GM21737 (cell line): ENCODE measurements around the gene SIM1.

Source experiments
- ATAC-seq: cut with Tn5 transposase; IDR thresholded peaks from one replicate; pipeline ENCODE4 v1.9.1; 2021; ENCODE audit warnings: mild to moderate bottlenecking, moderate library complexity; ENCODE audit not compliant: unreplicated experiment

SIM1 gene

DNA sequence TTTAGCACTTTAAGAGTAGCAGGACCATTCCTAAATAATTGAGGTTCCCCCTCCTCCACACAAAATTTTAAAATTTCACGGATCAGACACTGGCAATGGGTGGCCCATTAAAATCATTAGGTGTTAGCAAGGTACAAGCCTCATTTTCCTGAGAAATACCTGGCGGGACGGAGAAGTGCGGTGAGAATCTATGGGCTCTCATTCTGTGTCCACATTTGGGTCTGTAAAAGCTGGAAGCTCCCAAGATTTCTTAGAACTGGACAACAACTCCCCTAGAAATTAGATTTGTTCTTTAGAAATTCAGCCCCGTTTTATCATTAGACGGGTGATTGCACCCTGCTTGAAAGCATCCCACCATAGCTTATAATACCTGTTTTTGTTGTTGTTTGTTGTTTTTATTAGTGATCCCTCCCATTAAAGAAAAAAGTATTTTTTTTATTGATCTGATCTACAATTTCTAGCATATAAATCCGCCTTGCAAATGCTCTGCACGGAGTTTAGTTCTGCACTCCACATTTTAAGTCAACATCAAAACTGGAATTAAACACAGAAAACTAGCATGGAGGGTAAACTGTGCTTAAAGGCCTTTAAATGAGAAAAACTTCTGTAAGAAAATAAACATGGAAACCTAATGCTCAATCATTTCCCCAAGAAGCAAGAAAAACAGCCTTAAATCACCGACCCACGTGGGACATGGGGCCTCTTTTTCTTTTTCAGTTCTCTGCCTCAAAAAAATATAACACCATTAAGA is 5.7 kb downstream of the SIM1 start:
- ATAC-seq, result no peak

DNA sequence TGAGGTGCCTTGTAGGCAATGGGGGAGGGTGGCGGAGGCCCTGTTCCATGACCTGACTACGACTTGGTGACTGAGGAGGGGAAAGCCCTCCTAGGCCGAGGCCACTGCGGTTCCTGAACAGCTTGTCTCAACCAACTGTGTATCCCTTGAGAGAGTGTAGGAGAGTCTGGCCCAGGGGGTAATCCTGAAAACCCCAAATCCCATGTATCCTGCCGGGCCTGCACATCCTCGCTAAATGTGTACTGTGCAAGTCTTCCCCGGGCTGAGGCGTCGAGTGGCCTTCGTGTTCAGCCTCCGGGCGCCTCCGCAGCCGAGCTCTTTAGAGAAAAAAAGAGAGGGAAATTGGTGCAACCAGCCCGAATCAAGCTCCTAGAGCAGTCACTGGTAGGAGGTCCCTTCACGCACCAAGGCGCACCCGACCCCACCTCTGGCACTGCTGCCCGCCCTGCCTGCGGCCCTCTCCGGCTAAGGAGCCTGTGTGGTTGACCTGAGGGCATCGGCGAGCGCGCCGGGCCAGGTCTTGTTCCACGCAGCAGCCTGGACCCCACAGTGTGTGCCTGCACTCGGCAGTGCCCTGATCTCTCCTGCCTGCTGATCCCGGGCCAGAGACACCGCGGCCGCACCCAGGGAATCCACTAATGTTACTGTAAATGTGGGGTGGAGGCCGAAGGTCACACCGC is 7.3 kb downstream of the SIM1 start:
- no peak for ATAC-seq

DNA sequence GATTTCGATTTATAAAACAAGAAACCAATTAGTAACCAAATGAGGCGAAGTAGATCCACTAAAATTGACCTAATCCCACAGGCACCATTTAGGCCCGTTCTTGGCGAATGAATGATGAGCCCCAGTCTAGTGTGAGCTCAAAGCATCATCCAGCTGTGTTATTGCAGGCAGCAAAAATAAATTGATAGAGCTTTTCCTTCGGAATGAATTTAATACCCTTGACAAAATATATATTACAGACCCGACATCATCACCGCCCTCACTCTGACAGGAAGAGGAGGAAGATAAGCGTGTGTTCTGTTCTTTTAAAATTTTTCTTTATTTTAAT is 7.8 kb downstream of the SIM1 start:
- no peak for ATAC-seq

DNA sequence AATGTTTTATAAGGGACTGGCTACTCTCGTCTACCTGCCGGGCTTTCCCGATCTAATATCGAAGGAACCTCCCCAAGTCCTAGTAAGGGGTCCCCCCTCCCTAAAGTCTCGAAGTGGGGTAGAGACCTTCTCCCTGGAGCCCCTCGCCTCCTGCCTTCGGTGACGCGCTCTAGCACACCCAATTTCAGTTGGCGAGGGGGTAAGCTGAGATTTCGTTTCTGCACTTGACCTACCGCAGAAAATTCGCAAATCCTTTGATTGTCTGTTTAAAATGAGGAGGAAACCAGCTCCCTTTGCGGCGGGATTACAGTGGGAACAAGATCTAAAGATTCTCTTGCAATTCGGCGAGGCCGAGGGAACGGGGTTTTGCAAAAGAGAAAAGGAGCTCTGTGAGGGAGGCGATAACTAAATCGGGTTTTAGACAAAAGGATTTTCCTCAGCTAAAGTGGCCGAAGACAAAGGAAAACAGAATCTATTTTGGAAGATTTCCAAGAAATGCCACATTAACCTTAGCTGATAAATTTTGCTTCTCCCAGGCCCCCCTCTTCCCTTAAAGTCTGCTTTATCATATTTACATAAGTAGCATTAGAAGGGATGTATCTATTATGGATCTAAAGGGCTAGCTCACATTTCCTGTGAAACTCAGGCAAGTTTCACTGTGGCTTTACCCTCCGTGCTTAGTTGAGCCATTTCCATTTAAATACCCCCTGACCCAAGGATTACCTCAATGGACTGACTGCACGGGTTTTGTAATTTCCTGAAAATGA is 8.4 kb downstream of the SIM1 start:
- ATAC-seq, result no peak

DNA sequence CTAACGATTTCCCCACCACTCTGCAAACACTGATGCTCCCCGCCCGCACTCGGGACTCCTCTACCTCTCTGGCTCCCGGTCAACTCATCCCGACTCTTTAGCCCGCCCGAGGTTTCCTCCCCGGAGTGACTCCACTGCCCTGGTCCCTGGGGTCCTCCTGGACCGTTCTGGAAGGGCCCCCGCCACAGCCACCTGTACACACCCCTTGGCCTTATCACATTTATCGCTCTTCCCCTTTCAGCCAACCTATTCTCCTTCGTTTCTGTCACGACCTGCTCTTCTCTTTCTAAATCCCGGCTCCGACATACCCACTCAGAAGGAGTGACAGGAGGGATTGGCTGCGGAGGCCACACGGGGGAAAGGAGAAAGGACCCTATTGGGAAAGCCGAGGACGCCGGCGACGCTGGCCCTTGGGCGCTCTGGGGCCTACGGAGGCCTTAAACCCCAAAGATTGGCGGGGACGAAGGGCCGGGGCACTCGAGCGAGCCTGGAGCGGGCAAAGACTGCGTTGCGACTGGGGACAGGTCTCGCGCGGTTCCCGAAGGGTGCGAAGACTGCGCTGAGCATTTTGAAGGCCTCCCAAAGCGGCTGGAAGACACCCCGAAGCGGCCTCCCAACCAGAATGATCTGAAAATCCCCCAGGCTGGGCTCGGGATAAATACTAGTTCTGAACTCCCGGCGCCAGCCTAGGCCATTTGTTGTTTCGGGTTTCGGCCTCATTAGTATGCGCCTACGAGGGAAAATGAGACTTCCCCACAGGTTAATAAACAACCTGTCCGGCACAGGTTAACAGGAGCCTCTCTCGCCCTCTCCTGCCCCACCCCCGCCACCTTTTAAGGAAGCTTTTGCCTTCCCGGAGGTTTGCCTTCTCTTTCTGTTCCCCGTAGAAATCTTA is 9.2 kb downstream of the SIM1 start:
- ATAC-seq, result peak; percentile 58

DNA sequence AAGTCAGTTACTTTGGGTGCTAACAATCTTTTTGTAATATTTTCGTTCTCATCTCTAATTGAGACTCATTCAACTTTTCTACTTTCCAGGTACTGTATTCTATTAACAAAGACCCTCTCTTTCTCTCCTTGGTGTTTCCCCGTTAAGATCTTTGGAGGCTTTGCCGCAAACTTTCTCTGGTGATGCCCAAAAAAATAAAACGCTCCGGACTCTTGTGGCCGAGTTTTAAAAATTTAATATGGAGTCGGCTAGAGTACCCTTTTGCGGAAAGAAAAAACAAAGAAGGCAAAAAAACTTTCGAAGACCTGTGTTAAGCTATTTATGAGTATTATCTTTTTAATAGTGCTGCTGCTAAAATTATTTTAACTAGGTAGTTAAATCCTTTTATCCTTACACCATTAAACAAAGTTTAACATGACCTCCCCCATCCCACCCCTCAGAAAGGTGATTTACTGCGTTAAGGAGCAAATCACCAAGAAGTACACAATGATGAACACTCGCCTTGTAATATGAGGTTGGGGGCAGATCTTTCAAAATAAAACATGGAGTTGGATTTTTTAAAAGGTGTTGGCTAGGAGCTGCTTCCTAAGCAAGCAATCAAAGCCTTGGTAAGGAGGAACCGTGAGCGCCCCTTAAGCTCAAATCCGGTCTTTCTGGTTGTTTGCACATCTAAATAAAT is 10.0 kb downstream of the SIM1 start:
- no peak for ATAC-seq

DNA sequence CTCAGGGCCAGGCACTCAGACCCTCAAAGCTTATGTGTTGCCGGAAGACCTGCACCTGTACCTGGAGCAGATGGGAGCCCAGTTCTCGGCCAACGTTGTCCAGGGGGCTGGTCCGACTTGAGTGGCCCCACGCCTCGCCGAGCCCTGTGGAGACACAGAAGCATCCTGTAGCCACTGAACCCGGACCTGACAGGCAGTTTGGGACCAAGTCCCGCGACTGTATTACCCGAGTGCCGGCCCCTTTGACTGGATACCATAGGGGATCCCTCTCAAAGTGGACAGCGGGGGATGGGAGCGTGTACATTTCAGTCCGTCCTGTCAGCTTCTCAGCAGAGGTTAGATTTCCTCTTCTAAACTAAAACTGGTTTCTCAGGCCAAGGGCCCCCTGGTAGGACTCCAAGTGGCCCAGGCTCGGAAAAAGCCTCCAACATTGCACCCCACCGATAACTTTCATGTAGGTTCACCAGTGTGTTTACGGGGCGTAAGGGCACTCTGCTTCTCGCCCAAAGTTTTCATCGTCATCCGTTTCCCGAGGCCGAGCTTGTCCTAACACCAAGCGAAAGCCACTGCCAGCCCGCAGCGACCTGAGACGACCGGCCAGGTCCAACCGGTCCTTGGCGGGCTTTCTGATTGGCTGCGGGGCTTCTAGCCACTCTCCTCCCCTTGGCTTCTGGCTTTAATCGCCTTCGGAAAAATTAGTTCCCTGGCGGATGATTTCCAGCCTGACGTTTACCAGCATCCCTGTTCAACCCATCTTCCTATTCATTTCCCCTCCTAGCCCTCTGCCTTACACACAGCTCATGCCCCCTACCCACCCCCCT is 10.8 kb downstream of the SIM1 start:
- no peak for ATAC-seq

DNA sequence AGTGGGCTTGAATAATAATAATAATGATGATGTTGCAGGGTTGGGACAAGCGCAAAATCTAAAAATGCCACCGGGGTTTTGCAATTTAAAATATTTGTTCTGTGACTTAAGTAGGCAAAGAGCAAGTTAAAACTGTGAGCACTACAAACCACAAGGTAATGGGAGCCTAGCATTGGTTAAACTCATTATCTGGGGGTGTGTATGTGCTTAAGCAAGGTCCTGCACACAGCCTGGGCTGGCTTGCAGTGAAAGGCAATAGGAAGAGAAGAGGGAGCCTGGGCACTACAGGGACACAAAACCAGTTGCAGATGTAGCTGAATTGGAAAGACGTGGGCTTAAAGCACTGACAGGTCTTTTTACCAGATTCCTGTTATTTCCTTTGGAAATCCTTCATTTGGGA is 11.7 kb downstream of the SIM1 start:
- no peak for ATAC-seq

DNA sequence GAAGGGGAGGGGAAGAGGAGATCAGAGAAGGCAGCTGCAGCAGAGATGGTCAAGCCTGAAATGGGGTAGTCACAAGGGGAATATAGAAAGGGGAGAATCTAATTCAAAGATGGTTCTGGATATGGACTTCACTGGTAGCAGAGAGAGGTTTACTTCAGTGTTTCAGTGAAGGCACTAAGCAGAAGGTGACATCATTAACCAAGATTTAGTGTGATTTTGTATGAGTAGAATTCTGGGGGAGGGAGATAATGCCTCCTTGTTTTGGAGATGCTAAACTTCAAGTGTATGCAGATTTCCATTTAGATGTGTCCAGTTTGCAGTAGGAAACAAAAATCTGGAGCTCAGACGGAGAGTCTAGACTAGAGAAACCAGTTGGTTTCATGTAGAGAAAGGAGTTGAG is 13.1 kb downstream of the SIM1 start:
- ATAC-seq, result no peak

DNA sequence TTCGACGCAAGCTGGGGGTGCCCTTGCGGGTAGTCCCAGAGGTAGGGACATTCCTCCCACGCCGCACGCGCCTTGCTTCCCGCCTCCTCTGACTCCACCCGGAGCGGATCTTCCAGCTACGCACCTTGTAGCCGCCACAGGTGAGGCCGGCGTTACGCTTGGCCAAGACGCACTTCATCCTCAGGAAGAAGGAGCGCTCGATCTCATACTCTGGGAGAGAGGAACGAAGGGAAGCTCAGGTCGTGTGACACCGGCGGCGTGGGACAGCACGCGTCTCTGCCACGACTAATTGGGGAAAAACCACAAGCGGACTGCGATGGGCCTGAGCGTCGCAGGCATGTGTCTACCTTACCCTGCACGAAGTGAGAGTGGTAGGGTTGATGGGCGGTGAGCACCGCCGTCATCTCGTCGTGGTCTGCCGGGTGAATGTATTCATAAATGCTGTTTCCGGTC is 15.5 kb downstream of the SIM1 start:
- no peak for ATAC-seq

DNA sequence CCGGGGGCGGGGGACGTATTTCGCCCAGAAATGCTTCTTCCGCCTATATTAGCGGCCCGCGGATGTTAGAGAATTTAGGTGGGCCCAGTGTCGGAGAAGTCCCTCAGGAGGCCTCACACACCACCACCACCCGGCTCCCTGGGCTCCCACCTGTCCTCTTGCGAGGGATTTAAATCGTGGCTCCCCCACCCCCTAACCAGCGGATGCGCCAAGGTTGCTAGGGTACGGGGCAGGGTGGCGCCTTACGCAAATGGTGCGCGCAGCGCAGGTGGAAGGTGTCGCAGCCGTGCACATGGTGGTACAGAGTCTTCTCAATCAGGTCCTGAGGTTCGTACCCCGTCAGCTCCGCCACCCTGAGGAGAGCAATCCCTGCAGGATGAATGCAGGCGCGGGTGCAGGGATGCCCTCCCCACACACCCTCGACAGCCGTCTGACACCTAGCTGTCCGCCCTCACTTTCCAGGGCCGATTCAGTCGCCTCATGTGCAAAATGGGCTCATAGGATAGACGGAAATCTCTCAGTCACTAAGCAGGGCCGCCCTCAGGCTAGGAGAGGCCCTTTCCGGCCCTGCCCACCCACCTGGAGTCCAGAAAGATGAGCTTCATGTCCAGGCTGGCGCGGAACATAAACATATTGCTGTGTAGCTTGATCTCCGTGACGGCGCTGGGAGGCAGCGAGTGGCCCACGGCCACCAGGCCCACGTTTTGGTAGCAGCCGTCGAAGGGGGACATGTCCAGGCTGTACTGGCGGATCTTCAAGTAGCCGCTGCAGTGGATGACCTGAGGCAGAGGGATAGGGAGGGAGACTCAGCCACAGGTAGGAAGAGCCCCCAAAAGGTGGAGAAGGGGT is 16.6 kb downstream of the SIM1 start:
- no peak for ATAC-seq

DNA sequence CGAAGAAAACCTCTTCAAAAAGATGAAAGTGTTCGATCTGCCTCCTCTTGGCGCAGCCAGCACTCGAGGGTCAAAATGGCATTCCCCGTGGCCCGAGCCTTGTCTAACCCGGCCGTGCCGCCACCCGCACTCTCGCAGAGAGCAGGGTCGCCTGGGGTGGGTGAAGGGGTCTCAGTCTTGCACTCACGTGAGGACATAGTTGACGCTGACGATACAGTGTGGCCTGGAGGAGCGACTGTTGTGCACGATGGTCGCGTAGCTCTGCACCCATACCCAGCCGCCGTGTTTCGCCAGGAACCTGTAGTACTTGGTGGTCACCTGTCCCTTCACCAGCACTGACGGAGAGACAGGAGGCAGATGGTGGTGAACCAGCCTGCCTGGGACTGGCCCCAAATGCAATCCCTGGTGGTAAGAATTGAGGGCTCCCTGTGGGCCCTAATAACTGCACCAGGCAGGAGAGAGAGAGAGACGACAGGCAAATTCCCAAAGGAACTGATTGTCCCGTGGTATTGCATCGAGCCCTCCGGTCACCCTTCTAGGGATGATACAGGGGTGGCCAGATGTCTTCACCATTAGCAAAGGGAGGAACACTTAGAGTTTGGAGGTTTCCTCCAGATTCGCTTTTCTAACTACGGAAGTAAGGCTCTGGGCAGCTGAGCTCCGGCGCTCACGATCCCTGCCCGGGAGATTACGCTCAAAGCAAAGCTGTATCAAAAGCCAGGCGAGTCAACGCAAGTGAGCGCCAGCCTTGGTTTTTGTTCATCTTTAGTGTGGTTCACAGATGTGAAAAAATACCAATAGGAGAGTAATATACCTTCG is 17.4 kb downstream of the SIM1 start:
- ATAC-seq, result no peak

DNA sequence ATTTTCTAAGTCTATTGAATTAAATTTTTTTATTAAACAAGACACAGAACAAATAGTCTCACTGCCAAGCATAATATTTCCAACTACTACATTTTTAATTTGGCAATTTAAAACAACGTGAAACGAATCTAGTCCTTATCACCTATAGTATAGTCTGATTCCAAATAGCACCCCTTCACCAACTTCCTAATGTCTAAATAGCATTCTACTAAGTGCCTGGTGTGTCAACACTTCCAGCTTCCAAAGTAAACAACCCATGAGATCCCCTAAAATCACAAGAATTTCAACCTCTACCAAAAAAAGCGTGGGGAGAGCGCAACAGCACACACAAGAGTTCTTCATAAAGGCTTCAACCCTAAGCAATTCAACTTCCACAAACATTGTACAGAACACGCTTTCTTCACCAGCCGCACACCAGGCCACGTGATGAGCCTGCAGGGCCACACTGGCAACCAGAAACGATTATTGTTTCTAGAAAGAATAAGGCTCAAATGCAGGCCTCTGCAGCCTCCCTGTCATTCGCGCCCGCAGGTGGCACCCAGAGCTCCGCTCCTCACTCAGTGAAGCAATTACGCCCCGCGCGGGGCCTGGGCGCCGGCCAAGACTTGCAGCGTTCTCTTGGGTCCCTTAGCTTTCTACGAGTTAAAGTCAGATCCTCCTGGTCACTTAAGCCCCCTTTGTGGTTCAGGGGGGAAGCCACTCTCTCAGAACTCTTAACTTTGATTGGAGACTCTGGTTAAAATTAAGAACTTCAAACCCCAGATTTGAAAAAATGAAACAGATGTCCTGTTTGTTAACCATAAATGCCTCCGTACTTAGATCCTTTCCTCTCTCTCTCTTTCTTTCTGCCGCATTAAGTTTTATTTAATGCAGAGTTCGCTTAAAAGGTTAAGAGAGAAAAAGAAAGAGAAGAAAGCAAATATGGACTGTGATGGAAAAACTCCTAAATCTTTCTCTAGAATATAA is 18.3 kb downstream of the SIM1 start:
- no peak for ATAC-seq

DNA sequence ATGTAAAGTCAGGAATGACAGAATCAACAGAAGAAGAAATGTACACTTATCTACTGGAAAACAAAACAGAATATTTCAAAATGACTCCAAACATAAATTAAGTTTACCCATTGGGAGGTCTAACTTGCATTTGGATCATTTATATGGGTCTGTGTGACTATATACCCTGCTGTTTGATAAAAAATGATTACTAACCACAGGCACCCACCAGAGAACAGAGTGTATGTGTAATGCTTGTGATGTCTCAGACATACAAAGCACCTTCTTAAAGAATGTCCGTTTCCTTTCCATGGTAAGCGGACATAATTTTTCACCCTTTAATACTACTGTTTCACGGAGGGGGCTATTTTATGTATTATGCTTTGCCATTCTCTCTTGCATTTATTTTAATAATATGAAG is 19.2 kb downstream of the SIM1 start:
- ATAC-seq, result no peak

DNA sequence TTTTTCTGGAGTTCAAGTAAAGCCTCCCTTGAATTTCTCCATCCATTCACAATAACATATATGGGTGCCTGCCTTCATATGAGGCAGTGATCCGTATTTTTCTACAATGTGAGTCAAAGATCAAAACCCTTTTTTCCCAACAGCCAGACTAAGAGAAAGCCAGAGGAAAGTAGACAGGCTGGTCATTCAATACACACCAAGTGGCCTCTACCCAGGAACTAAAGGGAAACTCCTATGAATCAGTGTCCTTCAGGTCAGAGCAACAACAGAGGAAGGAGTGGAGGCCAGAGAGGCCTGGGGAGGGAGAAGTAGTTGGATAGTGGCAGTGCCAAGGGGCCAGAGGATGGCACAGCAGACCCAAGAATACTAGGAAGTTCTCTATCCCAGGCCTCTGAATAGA is 23.8 kb downstream of the SIM1 start:
- no peak for ATAC-seq

DNA sequence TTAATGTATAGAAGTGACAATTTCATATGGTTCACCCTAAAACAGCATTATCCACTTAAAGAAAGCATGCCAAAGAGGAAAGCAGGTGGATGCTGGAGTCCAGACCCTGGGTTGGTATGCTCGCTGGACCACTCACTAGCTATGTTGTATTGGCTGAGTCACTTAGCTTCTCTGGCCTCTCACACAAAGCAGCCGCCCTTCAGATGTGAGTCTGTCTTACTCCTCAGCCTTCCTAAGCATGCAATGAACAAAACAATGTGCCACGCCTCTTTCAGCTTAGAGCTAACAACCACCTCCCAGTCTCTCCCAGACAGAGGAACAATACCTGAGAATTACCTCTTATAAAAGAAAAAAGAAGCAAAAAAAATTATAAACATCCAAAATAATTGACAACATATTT is 29.4 kb downstream of the SIM1 start:
- no peak for ATAC-seq
